H1 (cell line): ENCODE measurements around the gene MGST2. TPM values are rescaled to one million over a fixed set of nuclear protein-coding genes. Genes with fewer than 3 reads are reported as not detected.

ENCODE experiments used
- CTCF ChIA-PET: fragments of 300-600 bp; sonication (Branson Sonifier 250); formaldehyde crosslinking; loops from one replicate; lab custom pipeline; 2021; ENCODE audit not compliant: partially characterized antibody; lab: Charles Lee
- POLR2A ChIA-PET: fragments of 300-600 bp; sonication (Branson Sonifier 250); formaldehyde crosslinking; loops from one replicate; lab custom pipeline; 2021; ENCODE audit warnings: inconsistent platforms; ENCODE audit not compliant: partially characterized antibody; lab: Charles Lee
- DNase-seq, 2 experiments: peaks; one replicate each; pipeline versions ENCODE4 v3.0.0 to v3.0.0-alpha.2; 2010 to 2022; ENCODE audit warnings: low spot score in 2 of 2, low read depth in 1 of 2, mixed read lengths in 1 of 2
- FAIRE-seq: peaks from 2 replicates; lab custom pipeline; 2011; peaks lifted over from hg19 to GRCh38; lab: Jason Lieb, UNC
- H2AFZ ChIP-seq: 2 replicates; pipeline ENCODE4 v1.8.1; 2012; ENCODE audit warnings: low read length, inconsistent platforms
- H2AK5ac ChIP-seq: 2 replicates; pipeline ENCODE4 v1.6.1; 2013; ENCODE audit warnings: low read depth, low read length
- H2BK120ac ChIP-seq: replicated peaks from 2 replicates; pipeline ENCODE3; 2013; ENCODE audit warnings: low read depth, low read length, inconsistent platforms
- H2BK12ac ChIP-seq: 2 replicates; pipeline ENCODE4 v1.6.1; 2013; ENCODE audit warnings: low read depth, low read length
- H2BK15ac ChIP-seq: 2 replicates; pipeline ENCODE4 v1.6.1; 2013; ENCODE audit warnings: low read length
- H2BK20ac ChIP-seq: 2 replicates; pipeline ENCODE4 v1.6.1; 2013; ENCODE audit warnings: low read length
- H2BK5ac ChIP-seq: 2 replicates; pipeline ENCODE4 v1.6.1; 2013; ENCODE audit warnings: low read depth, low read length
- H3K14ac ChIP-seq: 2 replicates; pipeline ENCODE4 v1.6.1; 2013; ENCODE audit warnings: inconsistent platforms; ENCODE audit not compliant: insufficient read length
- H3K18ac ChIP-seq: 2 replicates; pipeline ENCODE4 v1.6.1; 2013; ENCODE audit warnings: low read length; ENCODE audit errors: extremely low read depth
- H3K23ac ChIP-seq: 2 replicates; pipeline ENCODE4 v1.6.1; 2013; ENCODE audit warnings: inconsistent platforms; ENCODE audit not compliant: insufficient read length
- H3K23me2 ChIP-seq: 2 replicates; pipeline ENCODE4 v1.6.1; 2013; ENCODE audit warnings: low read depth, low read length
- H3K27ac ChIP-seq: 2 replicates; pipeline ENCODE4 v1.6.1; 2011; ENCODE audit warnings: low read depth, low read length, inconsistent platforms
- H3K27me3 ChIP-seq, 4 experiments: replicated peaks in 1 of 4; 1 replicate in 1 of 4; 2 replicates in 3 of 4; pipeline versions ENCODE4 v1.6.1 to v1.8.1; 2011 to 2013; ENCODE audit warnings: low read length in 3 of 4, mild to moderate bottlenecking in 3 of 4, inconsistent platforms in 2 of 4, mixed read lengths in 2 of 4, moderate library complexity in 1 of 4; ENCODE audit not compliant: control insufficient read depth in 3 of 4, insufficient read depth in 3 of 4; ENCODE audit errors: extremely low read depth in 1 of 4
- H3K36me3 ChIP-seq, 4 experiments: 2 replicates each; pipeline versions ENCODE4 v1.6.1 to v1.8.1; 2011 to 2013; ENCODE audit warnings: mild to moderate bottlenecking in 4 of 4, low read length in 3 of 4, moderate library complexity in 2 of 4, control low read depth in 1 of 4, inconsistent platforms in 1 of 4; ENCODE audit not compliant: insufficient read depth in 4 of 4, control insufficient read depth in 2 of 4
- H3K4ac ChIP-seq: replicated peaks from 2 replicates; pipeline ENCODE3; 2013; ENCODE audit warnings: low read length, low read depth, mixed read lengths, inconsistent platforms; ENCODE audit not compliant: insufficient read length
- H3K4me1 ChIP-seq, 4 experiments: replicated peaks in 1 of 4; 1 replicate in 1 of 4; 2 replicates in 3 of 4; pipeline versions ENCODE4 v1.6.1 to v1.8.1; 2011 to 2013; ENCODE audit warnings: low read length in 3 of 4, inconsistent platforms in 2 of 4, mixed read lengths in 1 of 4; ENCODE audit not compliant: insufficient read depth in 4 of 4, control insufficient read depth in 3 of 4
- H3K4me2 ChIP-seq, 2 experiments: 2 replicates each; pipeline versions ENCODE4 v1.6.1 to v1.8.1; 2011 to 2013; ENCODE audit warnings: low read depth in 2 of 2, low read length in 2 of 2, control low read depth in 1 of 2, inconsistent platforms in 1 of 2, mild to moderate bottlenecking in 1 of 2; ENCODE audit not compliant: insufficient read depth in 1 of 2
- H3K4me3 ChIP-seq, 4 experiments: fragments of 200-600, 300-600 bp in 1 of 4; sonication (generic), shearing (Covaris generic), sonication (Bioruptor Twin) in 1 of 4; 2 replicates each; pipeline versions ENCODE4 v1.5.1 to v1.8.1; 2011 to 2016; ENCODE audit warnings: low read length in 4 of 4, low read depth in 3 of 4, control low read depth in 2 of 4, inconsistent platforms in 2 of 4, mild to moderate bottlenecking in 2 of 4, mixed read lengths in 1 of 4, moderate library complexity in 1 of 4; ENCODE audit not compliant: insufficient read depth in 2 of 4; ENCODE audit errors: extremely low read depth in 1 of 4
- H3K56ac ChIP-seq: replicated peaks from 2 replicates; pipeline ENCODE3; 2013; ENCODE audit warnings: low read depth, mild to moderate bottlenecking, mixed read lengths, low read length, inconsistent platforms; ENCODE audit not compliant: insufficient read length
- H3K79me1 ChIP-seq: 2 replicates; pipeline ENCODE4 v1.6.1; 2013; ENCODE audit warnings: low read depth, low read length, control low read depth
- H3K79me2 ChIP-seq, 2 experiments: 2 replicates each; pipeline versions ENCODE4 v1.6.1 to v1.8.1; 2012 to 2013; ENCODE audit warnings: low read length in 2 of 2, mild to moderate bottlenecking in 2 of 2, inconsistent platforms in 1 of 2; ENCODE audit not compliant: insufficient read depth in 2 of 2, control insufficient read depth in 1 of 2
- H3K9ac ChIP-seq, 4 experiments: replicated peaks in 1 of 4; 1 replicate in 1 of 4; 2 replicates in 3 of 4; pipeline versions ENCODE4 v1.6.1 to v1.8.1; 2011 to 2013; ENCODE audit warnings: low read depth in 3 of 4, low read length in 3 of 4, control low read depth in 2 of 4, mild to moderate bottlenecking in 2 of 4, moderate library complexity in 2 of 4, inconsistent platforms in 1 of 4; ENCODE audit errors: extremely low read depth in 1 of 4
- H3K9me3 ChIP-seq, 2 experiments: 2 replicates each; pipeline versions ENCODE4 v1.6.1 to v1.8.1; 2012 to 2013; ENCODE audit warnings: mild to moderate bottlenecking in 2 of 2, moderate library complexity in 2 of 2, control low read depth in 1 of 2, inconsistent platforms in 1 of 2, low read depth in 1 of 2, low read length in 1 of 2, mixed read lengths in 1 of 2; ENCODE audit not compliant: insufficient read depth in 2 of 2
- H4K20me1 ChIP-seq, 2 experiments: replicated peaks in 1 of 2; 2 replicates each; pipeline versions ENCODE3 to v1.8.1; 2011 to 2013; ENCODE audit warnings: inconsistent platforms in 2 of 2, low read length in 2 of 2, mild to moderate bottlenecking in 1 of 2; ENCODE audit not compliant: insufficient read depth in 2 of 2, control insufficient read depth in 1 of 2
- H4K5ac ChIP-seq: 2 replicates; pipeline ENCODE4 v1.6.1; 2013; ENCODE audit warnings: low read length, low read depth, mixed read lengths, inconsistent platforms; ENCODE audit not compliant: insufficient read length
- H4K8ac ChIP-seq: 2 replicates; pipeline ENCODE4 v1.8.0; 2013; ENCODE audit warnings: mild to moderate bottlenecking, moderate library complexity, low read length, inconsistent platforms; ENCODE audit not compliant: insufficient read depth; ENCODE audit errors: extremely low read depth
- H4K91ac ChIP-seq: replicated peaks from 2 replicates; pipeline ENCODE3; 2013; ENCODE audit warnings: low read length, mixed read lengths, inconsistent platforms; ENCODE audit not compliant: insufficient read length
- ATF2 ChIP-seq: IDR thresholded peaks from 2 replicates; pipeline ENCODE4 v1.6.1; 2012; ENCODE audit warnings: low read length, inconsistent platforms
- BCL11A ChIP-seq, 2 experiments: IDR thresholded peaks; one replicate each; pipeline ENCODE4 v1.6.1; 2011; ENCODE audit warnings: low read depth in 2 of 2, low read length in 2 of 2, mild to moderate bottlenecking in 2 of 2
- CTCF ChIP-seq, 3 experiments: IDR thresholded peaks; 1 replicate in 2 of 3; 2 replicates in 1 of 3; pipeline versions ENCODE4 v1.5.1 to v1.6.1; 2011; ENCODE audit warnings: low read length in 3 of 3, mild to moderate bottlenecking in 3 of 3, inconsistent platforms in 2 of 3, low read depth in 1 of 3, moderate library complexity in 1 of 3; ENCODE audit not compliant: insufficient read depth in 1 of 3; ENCODE audit errors: control extremely low read depth in 1 of 3
- MAFK ChIP-seq: IDR thresholded peaks from 2 replicates; pipeline ENCODE4 v1.6.1; 2012; ENCODE audit warnings: low read depth, mild to moderate bottlenecking, improper control_type of control experiment, low read length
- POLR2AphosphoS5 ChIP-seq: IDR thresholded peaks from 2 replicates; pipeline ENCODE4 v1.6.1; 2011; ENCODE audit warnings: low read depth, low read length
- RAD21 ChIP-seq, 2 experiments: IDR thresholded peaks in 1 of 2; conservative IDR thresholded peaks in 1 of 2; 2 replicates each; pipeline ENCODE4 v1.6.1; 2011; ENCODE audit warnings: low read depth in 2 of 2, low read length in 2 of 2, improper control_type of control experiment in 1 of 2, inconsistent platforms in 1 of 2, mild to moderate bottlenecking in 1 of 2, moderate library complexity in 1 of 2
- TAF7 ChIP-seq: optimal IDR thresholded peaks from 2 replicates; pipeline ENCODE3; 2011; ENCODE audit warnings: low read depth, mild to moderate bottlenecking, inconsistent platforms, low read length, moderate library complexity, borderline replicate concordance
- YY1 ChIP-seq: IDR thresholded peaks from 2 replicates; pipeline ENCODE4 v1.6.1; 2011; ENCODE audit warnings: low read depth, mild to moderate bottlenecking, low read length
- WGBS, 2 experiments: shearing (Covaris generic) in 1 of 2; methylation state at CpG; one replicate each; pipeline versions ENCODE4 v1.1.6 to v1.1.7; 2013 to 2015; ENCODE audit warnings: low lambda C conversion rate in 2 of 2, mixed read lengths in 2 of 2, inconsistent platforms in 1 of 2, low coverage in 1 of 2, missing lambda C conversion rate in 1 of 2; ENCODE audit not compliant: insufficient replicate concordance in 2 of 2, insufficient coverage in 1 of 2, insufficient read length in 1 of 2; ENCODE audit errors: extremely low coverage in 1 of 2, missing lambda C conversion rate in 1 of 2; 5-methylcytosine and 5-hydroxymethylcytosine counted together
- polyA plus RNA-seq, 7 experiments: library from polyadenylated mRNA; depleted of rRNA in 3 of 7; stranded (reverse) in 5 of 7; unstranded in 2 of 7; fragments of >200 nt in 5 of 7; fragments of 200-250 nt in 2 of 7; gene quantifications; 1 replicate in 5 of 7; 2 replicates in 1 of 7; 4 replicates in 1 of 7; pipeline versions ENCODE4 v1.2.1 to v1.2.3, GENCODE V29; 2011 to 2013; ENCODE audit warnings: missing spikeins in 2 of 7, mixed read lengths in 2 of 7
- total RNA-seq: library from RNA; stranded (reverse); fragmentation: NEBNext Ultra II Directional; extraction: Animal tissue kit (Norgen Biotek cat#: 25700); gene quantifications from 2 replicates; pipeline ENCODE4 v1.2.1, GENCODE V29; 2021

The MGST2 gene
- total and polyA plus RNA-seq, 2 of the 8 experiments (the other 6 are each of a cell fraction or from before 2014, with no cell fraction given) = 8.0 to 13.6 TPM

- no peaks in the 10 kb centered on the region for H3K23me2 ChIP-seq
- H2BK12ac ChIP-seq = no peak overlapping the region
- no peak overlapping the region for H3K9ac ChIP-seq
- no peak overlapping the region for H3K4ac ChIP-seq
- no peak overlapping the region for H3K4me3 ChIP-seq
- peaks cover 0 to under 1% (median 0%) of the 10 kb centered on the region in 4 experiments; a peak in 1 of 7 replicates for H3K27me3 ChIP-seq
- no peaks in the 10 kb centered on the region for H3K4me1 ChIP-seq
- no peak overlapping the region for H4K91ac ChIP-seq
- no peaks in the 10 kb centered on the region for H3K79me2 ChIP-seq
- no peaks in the 10 kb centered on the region for H3K9me3 ChIP-seq
- WGBS, 2 experiments = 94% methylated on average over 4 of the region's 4 CpGs; no CpG with 5 or more reads in 1 of the 2 experiments
- H3K23ac ChIP-seq = no peak overlapping the region
- ChIA-PET CTCF (interaction anchor here (0.7 to 3.1 kb wide), 18 partner anchors 8 to 345 kb away, joined by 3 to 17 read pairs (median 3); no protein-coding TSS in a partner anchor), POLR2A (interaction anchor here (0.8 kb wide), 1 partner anchor 13 kb away, joined by 3 read pairs; no protein-coding TSS in a partner anchor)
- no peak overlapping the region for H3K14ac ChIP-seq
- H3K4me2 ChIP-seq = no peak overlapping the region
- no peak overlapping the region for H2BK20ac ChIP-seq
- no peak overlapping the region for H3K18ac ChIP-seq
- FAIRE-seq = no peak
- no peak for DNase-seq
- TF ChIP-seq YY1 (no peak), RAD21 (IDR thresholded peaks at IDR 0.05 in 1 of 2, conservative IDR thresholded peaks at IDR 0.05 in 1 of 2; ENCODE audit: low read depth in 2 of 2, low read length in 2 of 2) (peak; percentile 19 to 24; a peak in 3 of 4 replicates), CTCF (IDR thresholded peaks at IDR 0.05; ENCODE audit: control extremely low read depth in 1 of 3, insufficient read depth in 1 of 3, low read depth in 1 of 3, low read length in 3 of 3) (peak in 2 of 3 experiments; percentile 28 to 37; a peak in 2 of 4 replicates), MAFK (no peak), TAF7 (no peak), POLR2AphosphoS5 (no peak), BCL11A (IDR thresholded peaks at IDR 0.05; ENCODE audit: low read depth in 2 of 2, low read length in 2 of 2) (no peak), ATF2 (no peak)
- no peak overlapping the region for H3K56ac ChIP-seq
- no peak overlapping the region for H4K5ac ChIP-seq
- H2AFZ ChIP-seq = no peak overlapping the region
- no peaks in the 10 kb centered on the region for H4K20me1 ChIP-seq
- H2BK5ac ChIP-seq = no peak overlapping the region
- H3K27ac ChIP-seq = no peak overlapping the region
- H2BK120ac ChIP-seq = no peak overlapping the region
- no peak overlapping the region for H2BK15ac ChIP-seq
- H3K79me1 ChIP-seq = no peaks in the 10 kb centered on the region
- H4K8ac ChIP-seq = no peak overlapping the region
- H3K36me3 ChIP-seq = no peaks in the 10 kb centered on the region
- no peak overlapping the region for H2AK5ac ChIP-seq
Measured at GRCh38 chr4:139704915-139705485, 39.4 kb downstream of the MGST2 start.
